Measurements from ENCODE around the gene THAP11.

GRCh38 chr16:67862623-67863583, 20.8 kb downstream of the THAP11 start:
- TF ChIP-seq REST (IDR thresholded peaks at IDR 0.05; ENCODE audit: low read depth): no peak
- no peak for TF ChIP-seq FOXM1 (IDR thresholded peaks at IDR 0.05; ENCODE audit: borderline replicate concordance, low read depth)
- TF ChIP-seq TAF1 (IDR thresholded peaks at IDR 0.05; ENCODE audit: low read depth): no peak
- TF ChIP-seq YY1 (IDR thresholded peaks at IDR 0.05; ENCODE audit: low read depth): no peak
- no peak for TF ChIP-seq EP300 (IDR thresholded peaks at IDR 0.05; ENCODE audit: borderline replicate concordance)
- no peak for TF ChIP-seq MAX (IDR thresholded peaks at IDR 0.05)
- TF ChIP-seq RAD21 (IDR thresholded peaks at IDR 0.05; ENCODE audit: low read depth): no peak
- TF ChIP-seq NFIC (IDR thresholded peaks at IDR 0.05): no peak
- TF ChIP-seq CEBPB (IDR thresholded peaks at IDR 0.05): no peak
- TF ChIP-seq CREB1 (IDR thresholded peaks at IDR 0.05; ENCODE audit: low read depth): no peak
- no peak for TF ChIP-seq EGR1 (IDR thresholded peaks at IDR 0.05)
- TF ChIP-seq USF1 (IDR thresholded peaks at IDR 0.05): no peak
- TF ChIP-seq TEAD4 (IDR thresholded peaks at IDR 0.05): no peak
